ENCODE results near the gene CCDC152.

The CCDC152 gene

GRCh38 chr5:42787845-42788244, 31.2 kb downstream of the CCDC152 start:
- Histone ChIP-seq H3K79me2 (ENCODE audit: insufficient read depth, low read length) (no peaks in the 10 kb centered on the region), H3K27ac (ENCODE audit: low read depth, low read length, poor library complexity, severe bottlenecking) (no peak overlapping the region), H3F3A (ENCODE audit: insufficient read depth, low read length) (no peaks in the 10 kb centered on the region), H3K4me2 (ENCODE audit: low read length) (no peak overlapping the region), H3K27me3 (ENCODE audit: insufficient read depth, low read length) (no peaks in the 10 kb centered on the region), H3K4me3 (ENCODE audit: low read depth, low read length, poor library complexity, severe bottlenecking) (no peak overlapping the region), H3K9me3 (ENCODE audit: low read length) (0 out of 2 replicates have a peak, but pooled peaks cover 2% of the 10 kb centered on the region), H3K4me1 (ENCODE audit: insufficient read depth, low read length, severe bottlenecking) (no peaks in the 10 kb centered on the region), H4K20me1 (ENCODE audit: insufficient read depth, low read length) (no peaks in the 10 kb centered on the region), H3K9me2 (ENCODE audit: low read depth, low read length) (no peaks in the 10 kb centered on the region), H3K9ac (ENCODE audit: low read length) (no peak overlapping the region), H2AFZ (ENCODE audit: low read length) (no peak overlapping the region), H3K36me3 (ENCODE audit: insufficient read depth, low read length) (no peaks in the 10 kb centered on the region)
- TF ChIP-seq CTCF (IDR thresholded peaks at IDR 0.05; ENCODE audit: low read length) (no peak), EZH2 (IDR thresholded peaks at IDR 0.05; ENCODE audit: borderline replicate concordance, low read length) (no peak)

- Histone ChIP-seq H3K27ac (ENCODE audit: low read depth, low read length, poor library complexity, severe bottlenecking) (no peak overlapping the region), H3K4me3 (ENCODE audit: low read depth, low read length, poor library complexity, severe bottlenecking) (no peak overlapping the region), H4K20me1 (ENCODE audit: insufficient read depth, low read length) (no peaks in the 10 kb centered on the region), H2AFZ (ENCODE audit: low read length) (no peak overlapping the region), H3K27me3 (ENCODE audit: insufficient read depth, low read length) (no peaks in the 10 kb centered on the region), H3K79me2 (ENCODE audit: insufficient read depth, low read length) (no peaks in the 10 kb centered on the region), H3K9ac (ENCODE audit: low read length) (no peak overlapping the region), H3K4me1 (ENCODE audit: insufficient read depth, low read length, severe bottlenecking) (no peaks in the 10 kb centered on the region), H3K4me2 (ENCODE audit: low read length) (no peak overlapping the region), H3K9me2 (ENCODE audit: low read depth, low read length) (no peaks in the 10 kb centered on the region), H3K9me3 (ENCODE audit: low read length) (0 out of 2 replicates have a peak, but pooled peaks cover 2% of the 10 kb centered on the region), H3F3A (ENCODE audit: insufficient read depth, low read length) (no peaks in the 10 kb centered on the region), H3K36me3 (ENCODE audit: insufficient read depth, low read length) (no peaks in the 10 kb centered on the region)
- TF ChIP-seq CTCF (IDR thresholded peaks at IDR 0.05; ENCODE audit: low read length) (no peak), EZH2 (IDR thresholded peaks at IDR 0.05; ENCODE audit: borderline replicate concordance, low read length) (no peak)
Observed at GRCh38 chr5:42791151-42791550, 34.5 kb downstream of the CCDC152 start.

- H2AFZ ChIP-seq (ENCODE audit: low read length) = no peak overlapping the region
- H3K36me3 ChIP-seq (ENCODE audit: insufficient read depth, low read length) = no peaks in the 10 kb centered on the region
- H3K27me3 ChIP-seq (ENCODE audit: insufficient read depth, low read length) = no peaks in the 10 kb centered on the region
- TF ChIP-seq CTCF (IDR thresholded peaks at IDR 0.05; ENCODE audit: low read length) (no peak), EZH2 (IDR thresholded peaks at IDR 0.05; ENCODE audit: borderline replicate concordance, low read length) (no peak)
- H4K20me1 ChIP-seq (ENCODE audit: insufficient read depth, low read length) = no peaks in the 10 kb centered on the region
- no peak overlapping the region for H3K27ac ChIP-seq (ENCODE audit: low read depth, low read length, poor library complexity, severe bottlenecking)
- no peaks in the 10 kb centered on the region for H3K79me2 ChIP-seq (ENCODE audit: insufficient read depth, low read length)
- no peaks in the 10 kb centered on the region for H3F3A ChIP-seq (ENCODE audit: insufficient read depth, low read length)
- H3K4me3 ChIP-seq (ENCODE audit: low read depth, low read length, poor library complexity, severe bottlenecking) = no peak overlapping the region
- no peak overlapping the region for H3K9ac ChIP-seq (ENCODE audit: low read length)
- no peak overlapping the region for H3K4me2 ChIP-seq (ENCODE audit: low read length)
- no peaks in the 10 kb centered on the region for H3K4me1 ChIP-seq (ENCODE audit: insufficient read depth, low read length, severe bottlenecking)
- no peaks in the 10 kb centered on the region for H3K9me3 ChIP-seq (ENCODE audit: low read length)
- no peaks in the 10 kb centered on the region for H3K9me2 ChIP-seq (ENCODE audit: low read depth, low read length)
Observed at GRCh38 chr5:42798284-42799240, 41.9 kb downstream of the CCDC152 start.
